HG02885 (cell line): ENCODE results near the gene CCDC159.

Source experiments
- ATAC-seq: cut with Tn5 transposase; IDR thresholded peaks from one replicate; pipeline ENCODE4 v1.9.1; 2021; ENCODE audit warnings: mild to moderate bottlenecking; ENCODE audit not compliant: unreplicated experiment, poor library complexity

CCDC159 gene

GRCh38 chr19:11384778-11385129 lies 38.4 kb downstream of the CCDC159 start:
- no peak for ATAC-seq

- no peak for ATAC-seq
Observed at GRCh38 chr19:11387162-11388034, 41.1 kb downstream of the CCDC159 start.

GRCh38 chr19:11390359-11390758 lies 44.0 kb downstream of the CCDC159 start:
- ATAC-seq = no peak

- ATAC-seq = no peak
Observed at GRCh38 chr19:11390933-11391680, 44.8 kb downstream of the CCDC159 start.

GRCh38 chr19:11397089-11397610 lies 50.8 kb downstream of the CCDC159 start:
- no peak for ATAC-seq

GRCh38 chr19:11399667-11400066 lies 53.3 kb downstream of the CCDC159 start:
- ATAC-seq = no peak

GRCh38 chr19:11400798-11401197 lies 54.5 kb downstream of the CCDC159 start:
- no peak for ATAC-seq

GRCh38 chr19:11401808-11402543 lies 55.7 kb downstream of the CCDC159 start:
- no peak for ATAC-seq
